ENCODE measurements around the gene NRP1.
"Not testable (repeated sequence)": the region's sequence is repeated elsewhere in the genome, so short reads cannot be mapped to it uniquely, and the experiment has no call there.

Gene NRP1

DNA sequence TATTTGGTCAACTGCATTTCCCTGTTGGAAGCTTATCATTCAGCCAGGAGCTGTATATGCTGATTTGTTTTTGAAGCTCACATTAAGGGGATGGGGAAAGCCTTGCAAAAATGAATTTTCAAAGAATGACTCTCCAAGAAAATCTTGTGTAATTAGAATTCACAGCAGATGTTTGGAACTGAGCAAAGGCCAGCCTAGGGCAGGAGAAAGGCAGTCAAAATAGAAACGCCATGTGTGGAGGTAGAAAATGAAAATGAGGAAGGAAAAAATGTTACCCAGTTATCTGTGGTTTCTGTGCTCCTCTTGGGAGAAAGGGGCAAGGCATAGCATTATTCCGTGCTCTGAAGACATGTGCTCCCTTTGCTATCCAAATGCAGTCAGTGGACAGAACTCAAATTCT lies 93.5 kb downstream of the NRP1 start:
- in situ Hi-C loops (cut with MboI; ENCODE audit: low sequenced_read_pairs) = no loop called here

DNA sequence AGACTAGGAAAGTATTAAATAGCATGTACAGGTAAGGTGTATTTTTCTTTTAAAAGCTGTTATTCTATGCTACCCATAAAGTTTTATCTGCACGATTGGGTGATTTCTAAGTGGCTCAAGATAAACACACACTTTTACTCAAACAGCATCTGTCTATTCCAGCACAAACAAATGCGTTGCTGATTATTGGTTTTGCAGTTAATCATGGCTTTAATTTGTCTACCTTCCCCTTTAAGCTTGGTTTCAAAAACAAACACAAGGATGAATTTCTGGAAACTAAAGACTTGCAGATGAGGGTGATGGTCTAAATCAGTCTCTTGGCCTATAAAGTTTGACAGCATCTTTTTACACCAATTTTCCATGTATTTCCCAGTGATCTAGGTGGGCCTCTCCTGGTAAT lies 94.2 kb downstream of the NRP1 start:
- in situ Hi-C loops (cut with MboI; ENCODE audit: low sequenced_read_pairs) = no loop called here

DNA sequence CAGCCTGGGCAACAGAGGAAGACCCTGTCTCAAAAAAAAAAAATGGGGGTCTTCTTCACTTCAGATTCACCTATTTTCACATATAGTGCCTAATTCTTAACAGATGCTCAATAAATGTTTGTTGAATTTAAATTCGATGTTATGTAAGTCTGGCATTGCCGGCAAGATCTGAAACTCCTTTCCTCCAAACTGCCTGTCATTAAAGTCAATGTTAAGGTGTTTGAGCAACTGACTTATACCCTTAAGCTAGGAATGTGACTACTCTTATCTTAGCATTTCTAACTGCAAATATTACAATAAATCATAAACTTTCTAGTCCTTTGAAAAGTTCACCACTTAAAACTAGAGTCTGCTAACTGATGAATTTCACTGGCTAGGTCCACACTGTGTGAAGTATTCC lies 95.2 kb downstream of the NRP1 start:
- in situ Hi-C loops (cut with MboI; ENCODE audit: low sequenced_read_pairs) = no loop called here

DNA sequence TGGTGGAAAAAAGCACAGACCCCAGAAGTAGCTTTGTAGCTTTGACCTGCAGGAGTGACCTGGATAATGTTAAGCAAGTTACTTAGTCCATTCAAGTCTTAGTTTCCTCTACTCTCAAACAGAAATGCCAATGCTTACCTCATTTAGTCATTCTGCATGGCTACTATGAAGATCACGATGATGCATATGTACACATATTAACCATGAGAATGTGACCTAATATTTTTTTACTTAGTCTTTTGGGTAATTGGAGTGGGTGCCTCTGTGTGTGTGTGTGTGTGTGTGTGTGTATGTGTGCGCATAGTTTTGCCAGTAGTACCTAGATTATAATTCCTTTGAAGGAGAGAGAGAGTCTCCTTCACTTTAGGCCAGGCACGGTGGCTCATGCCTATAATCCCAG lies 95.8 kb downstream of the NRP1 start:
- in situ Hi-C loops (cut with MboI; ENCODE audit: low sequenced_read_pairs) = no loop called here

DNA sequence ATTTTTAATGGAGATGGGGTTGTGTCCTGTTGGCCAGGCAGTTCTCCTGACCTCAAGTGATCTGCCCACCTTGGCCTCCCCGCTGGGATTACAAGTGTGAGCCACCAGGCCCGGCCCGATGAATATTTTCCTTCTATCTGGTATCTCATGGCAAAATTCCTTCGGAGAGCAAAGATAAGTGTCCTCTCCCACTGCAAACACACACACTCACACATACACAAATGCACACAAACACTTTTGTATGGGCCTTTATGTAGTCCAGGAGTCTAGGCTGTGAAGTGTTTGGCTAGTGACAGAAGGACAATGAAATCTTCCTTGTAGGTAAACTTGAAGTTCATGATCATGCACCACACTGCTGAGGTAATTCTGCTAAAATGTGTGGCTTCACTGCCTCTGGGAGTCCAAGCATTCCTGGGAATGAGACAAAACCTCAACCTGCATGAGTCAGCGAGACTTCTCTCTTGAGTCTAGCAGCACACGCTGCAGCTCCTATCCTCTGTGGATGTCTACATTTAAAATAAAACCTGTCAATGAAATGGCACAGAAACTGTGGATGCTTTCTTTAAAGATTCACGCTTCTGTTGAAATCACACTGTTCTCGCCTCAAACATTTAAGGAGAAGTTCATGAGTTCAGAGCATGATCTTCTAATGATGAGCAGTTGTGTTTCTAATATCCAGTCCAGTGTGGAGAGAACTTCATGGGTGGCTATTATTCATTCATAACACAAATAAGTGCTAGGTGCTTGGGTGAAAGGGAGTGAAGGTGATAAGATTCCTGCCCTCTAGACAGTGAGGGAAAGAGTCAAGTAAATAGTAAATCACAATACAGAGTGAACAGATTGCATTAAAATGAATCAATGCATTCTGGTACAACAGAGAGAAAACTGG lies 96.5 kb downstream of the NRP1 start:
- in situ Hi-C loops (cut with MboI; ENCODE audit: low sequenced_read_pairs) = no loop called here

DNA sequence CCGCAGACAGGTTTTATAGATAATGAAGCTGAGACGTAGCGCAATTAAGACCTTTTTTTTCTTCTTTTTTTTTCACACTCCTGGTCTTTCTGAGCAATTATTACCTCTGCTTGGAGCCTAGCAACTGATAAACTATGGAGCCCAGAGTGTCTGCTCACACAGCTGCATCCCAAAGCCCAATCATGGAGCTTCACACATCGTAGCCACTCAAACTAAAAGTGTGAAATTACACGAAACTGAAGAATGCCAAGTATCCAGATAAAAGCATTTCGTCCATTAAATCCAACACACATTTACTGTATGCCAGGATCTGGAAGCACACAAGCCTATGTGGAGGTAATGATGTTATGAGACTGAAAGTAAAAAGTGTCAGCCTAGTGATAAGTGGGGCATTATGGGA lies 97.6 kb downstream of the NRP1 start:
- in situ Hi-C loops (cut with MboI; ENCODE audit: low sequenced_read_pairs) = no loop called here

DNA sequence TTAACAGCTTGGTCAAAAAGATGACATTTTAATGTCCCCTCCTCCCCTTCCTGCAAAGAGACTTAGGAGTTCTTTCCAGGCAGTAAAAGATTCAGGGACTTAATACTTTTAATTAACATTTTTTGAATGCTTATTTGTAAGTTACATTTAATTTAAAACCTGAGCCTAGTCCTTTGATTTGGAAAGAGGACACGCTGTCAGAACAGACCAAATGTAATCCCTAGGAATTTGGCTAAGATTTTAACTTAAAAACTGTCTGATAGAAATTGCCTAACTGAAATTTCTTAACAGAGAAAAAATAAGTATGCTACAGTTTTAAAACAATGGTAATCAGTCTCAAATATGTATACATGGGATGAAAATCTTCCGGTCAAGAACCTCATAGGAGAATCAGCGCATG lies 98.5 kb downstream of the NRP1 start:
- in situ Hi-C loops (cut with MboI; ENCODE audit: low sequenced_read_pairs) = no loop called here

DNA sequence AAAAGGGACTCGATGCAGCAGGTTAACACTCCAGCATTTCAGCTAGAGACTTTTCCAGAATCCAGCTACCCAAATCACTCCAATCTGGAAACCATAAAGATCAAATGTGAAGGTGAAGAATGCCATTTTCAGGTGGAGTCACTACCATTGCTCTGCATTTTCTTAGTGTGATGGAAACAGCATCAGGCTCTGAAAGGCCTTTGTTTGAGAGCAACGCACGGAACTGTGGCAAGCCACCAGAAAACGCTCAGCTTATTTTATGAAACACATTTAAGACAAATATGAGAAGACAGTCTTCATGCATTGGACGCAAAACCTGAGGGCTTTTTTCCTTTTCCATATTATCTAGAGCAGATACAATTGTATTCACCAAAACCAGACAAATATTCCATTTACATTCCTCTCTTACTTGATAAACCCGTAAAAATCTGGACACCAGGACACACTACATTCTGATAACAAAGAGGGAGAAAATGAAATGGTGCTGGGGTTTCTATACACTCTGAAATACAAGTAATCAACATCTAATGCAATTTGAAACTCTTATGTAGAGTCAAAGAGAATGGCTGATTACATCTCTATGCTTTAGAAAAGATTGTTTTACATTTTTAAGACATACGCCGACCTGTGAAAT lies 99.1 kb downstream of the NRP1 start:
- in situ Hi-C loops (cut with MboI; ENCODE audit: low sequenced_read_pairs) = no loop called here

DNA sequence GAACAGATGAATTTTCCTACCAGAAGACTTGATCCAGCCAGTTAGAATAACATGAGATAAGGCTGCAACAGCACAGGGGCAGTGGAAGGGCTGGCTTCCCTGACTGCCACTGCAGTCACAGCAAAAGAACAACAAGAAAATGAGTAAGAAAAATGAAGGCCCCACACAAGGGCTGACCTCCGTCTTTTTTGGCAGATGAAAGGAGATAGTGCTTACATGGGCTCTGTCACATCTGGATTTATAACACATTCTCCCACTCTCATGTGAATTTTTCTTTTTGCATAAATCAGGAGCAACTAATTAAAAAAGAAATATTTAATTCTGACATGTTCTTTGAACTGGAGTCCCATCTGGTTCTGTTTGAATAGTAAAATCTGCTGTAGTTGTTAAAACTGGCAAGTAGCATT lies 99.6 kb downstream of the NRP1 start:
- in situ Hi-C loops (cut with MboI; ENCODE audit: low sequenced_read_pairs) = no loop called here

DNA sequence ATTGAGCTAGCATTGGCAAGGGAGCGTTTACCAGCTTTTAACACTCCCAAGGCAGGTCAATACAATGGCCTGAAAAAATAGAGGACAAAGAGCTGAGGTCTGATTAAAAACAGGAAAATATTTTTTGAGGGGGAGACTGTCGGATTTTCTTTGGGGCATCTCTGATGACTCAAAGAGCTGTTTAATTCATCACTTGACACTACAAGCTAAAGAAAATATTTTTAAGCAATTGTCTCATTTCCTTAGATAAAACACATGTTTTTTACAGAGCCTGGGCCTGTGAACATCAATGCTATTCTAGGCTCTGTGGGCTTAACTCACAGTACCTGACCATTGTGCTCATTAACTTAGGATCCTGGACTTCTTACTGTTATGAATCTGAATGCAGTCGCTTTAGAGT lies 100.8 kb downstream of the NRP1 start:
- in situ Hi-C loops (cut with MboI; ENCODE audit: low sequenced_read_pairs) = no loop called here

DNA sequence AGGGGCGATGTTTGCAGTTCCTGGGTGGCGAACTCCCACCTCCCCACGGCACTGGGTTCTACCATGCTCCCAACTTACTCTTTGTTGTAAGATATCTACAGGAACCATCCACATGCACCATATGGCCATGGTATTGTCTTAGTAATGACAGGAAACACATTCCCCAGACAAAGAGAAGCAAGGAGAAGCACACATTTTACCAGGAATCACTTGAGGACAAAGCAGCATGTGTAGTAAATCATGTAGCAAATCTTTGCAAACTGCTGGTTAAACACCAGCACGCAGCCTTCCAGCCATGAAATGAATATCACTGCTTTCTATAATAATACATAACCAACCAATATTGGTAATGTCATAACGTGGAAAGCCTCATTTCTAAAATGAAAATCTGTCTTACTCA lies 101.2 kb downstream of the NRP1 start:
- in situ Hi-C loops (cut with MboI; ENCODE audit: low sequenced_read_pairs) = no loop called here

DNA sequence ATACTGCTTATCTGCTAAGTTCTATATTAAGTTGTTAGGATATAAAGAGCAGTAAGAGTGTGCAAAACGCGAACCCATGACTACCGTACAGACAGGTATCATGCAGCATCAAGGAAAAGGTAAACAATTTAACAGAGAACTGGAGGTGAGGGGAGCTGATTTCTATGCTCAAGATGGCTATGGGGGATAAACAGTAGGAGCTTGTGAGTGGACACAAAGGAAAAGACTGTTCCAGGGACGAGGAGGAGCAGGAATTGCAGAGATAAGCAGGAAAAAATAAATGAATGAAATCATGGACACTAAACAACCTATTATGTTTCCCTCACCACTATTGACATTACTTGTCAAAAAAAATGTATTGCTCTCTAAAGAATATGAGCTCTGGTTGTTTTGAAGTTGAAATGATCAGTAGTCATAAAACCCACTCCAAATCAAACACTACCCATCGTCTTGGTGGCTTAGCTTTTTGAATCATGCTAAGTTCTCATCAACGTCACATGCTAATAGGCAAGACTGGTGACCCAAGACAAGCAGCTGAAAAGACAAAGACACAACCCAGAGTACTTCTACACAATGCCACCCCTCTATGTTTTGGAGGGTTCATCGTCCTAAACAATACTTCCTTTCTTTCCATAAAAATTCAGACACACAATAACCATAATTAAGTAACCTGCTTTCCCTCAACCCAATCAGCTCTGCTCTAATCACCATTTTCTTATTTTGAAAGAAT lies 102.7 kb downstream of the NRP1 start:
- in situ Hi-C loops (cut with MboI; ENCODE audit: low sequenced_read_pairs) = no loop called here

DNA sequence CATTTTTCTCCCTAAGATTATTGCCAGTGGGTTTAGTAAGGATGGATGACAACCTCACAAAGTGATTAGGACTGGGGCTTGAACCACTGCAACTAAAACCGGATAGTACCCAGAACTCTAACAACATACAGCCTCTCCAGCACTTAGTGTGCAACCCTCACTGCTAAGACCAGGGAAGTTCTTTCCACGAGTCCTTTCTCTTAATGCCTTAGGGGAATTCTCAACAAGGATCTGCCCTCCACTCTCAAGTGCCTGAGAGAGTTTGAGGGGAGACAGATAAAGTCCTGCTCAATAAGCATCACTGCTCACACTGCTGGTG lies 104.6 kb downstream of the NRP1 start:
- in situ Hi-C loops (cut with MboI; ENCODE audit: low sequenced_read_pairs) = no loop called here

DNA sequence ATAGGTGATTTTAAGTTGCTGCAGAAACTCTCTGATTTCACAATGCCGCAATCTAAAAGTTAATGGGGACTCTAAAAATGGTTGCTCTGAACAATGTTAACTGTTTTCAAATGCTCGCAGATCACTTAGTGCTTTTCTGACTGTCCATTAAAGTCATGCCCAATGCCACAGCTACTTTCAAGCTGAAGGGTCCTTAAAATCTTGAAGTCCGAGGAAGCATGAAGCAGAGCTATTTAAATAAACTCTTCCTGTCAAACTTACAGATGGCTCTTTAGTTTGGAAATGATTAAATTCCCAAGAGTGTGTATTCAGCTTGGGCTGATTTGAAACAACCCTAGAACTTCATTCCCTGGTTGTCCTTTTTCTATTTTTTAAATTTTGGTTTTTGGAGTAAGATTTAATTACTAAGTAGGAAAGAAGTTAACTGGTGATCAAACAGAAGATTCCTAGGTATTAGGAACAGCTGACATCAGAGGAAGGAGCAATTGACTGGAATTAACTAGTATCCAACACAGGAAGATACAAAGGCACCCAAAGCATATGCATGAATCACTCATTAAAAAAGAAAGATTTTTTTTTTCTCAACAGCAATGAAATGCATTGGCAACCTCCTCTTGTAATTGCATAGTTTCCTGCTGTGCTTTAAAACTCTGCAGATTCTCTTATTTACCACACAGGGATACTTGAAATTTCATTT lies 105.1 kb downstream of the NRP1 start:
- in situ Hi-C loops (cut with MboI; ENCODE audit: low sequenced_read_pairs) = no loop called here

DNA sequence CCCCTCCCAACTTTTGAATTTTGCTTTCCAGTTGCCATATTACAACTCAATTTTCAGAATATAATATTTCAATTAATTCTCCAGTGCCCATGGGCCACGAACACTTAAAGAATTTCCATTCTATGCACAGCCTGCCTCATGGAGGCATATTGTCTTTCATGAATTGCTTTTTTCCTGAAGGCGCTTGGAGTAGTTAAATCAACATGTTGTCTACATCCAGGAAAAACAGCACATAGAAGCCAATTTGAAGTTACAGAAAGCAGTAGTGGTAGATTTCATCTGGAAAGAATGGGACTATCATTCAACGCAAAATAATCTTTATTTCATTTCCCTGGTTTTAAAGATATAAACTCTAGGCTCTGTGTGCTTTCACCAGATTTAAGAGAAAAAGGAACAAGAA lies 106.0 kb downstream of the NRP1 start:
- in situ Hi-C loops (cut with MboI; ENCODE audit: low sequenced_read_pairs) = no loop called here

DNA sequence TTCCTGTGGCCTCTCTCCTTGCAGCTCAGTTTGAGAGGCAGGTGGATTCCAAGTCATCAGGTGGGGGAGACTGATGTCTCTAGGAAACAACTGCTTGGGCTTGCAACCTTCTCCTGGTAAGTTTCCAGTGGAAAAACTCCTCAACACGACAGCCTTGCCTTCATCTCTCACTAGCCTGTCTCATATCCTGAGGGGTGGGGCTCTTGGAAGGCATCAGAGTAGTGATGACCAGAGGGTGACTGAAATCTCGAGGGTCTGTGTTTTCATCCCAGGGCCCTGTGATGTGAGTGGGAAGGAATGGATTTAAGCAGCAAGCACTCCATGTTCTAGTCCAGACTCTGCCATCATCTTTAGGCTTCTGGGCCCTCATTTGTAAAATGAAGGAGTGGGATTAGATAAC lies 107.0 kb downstream of the NRP1 start:
- in situ Hi-C loops (cut with MboI; ENCODE audit: low sequenced_read_pairs) = no loop called here

DNA sequence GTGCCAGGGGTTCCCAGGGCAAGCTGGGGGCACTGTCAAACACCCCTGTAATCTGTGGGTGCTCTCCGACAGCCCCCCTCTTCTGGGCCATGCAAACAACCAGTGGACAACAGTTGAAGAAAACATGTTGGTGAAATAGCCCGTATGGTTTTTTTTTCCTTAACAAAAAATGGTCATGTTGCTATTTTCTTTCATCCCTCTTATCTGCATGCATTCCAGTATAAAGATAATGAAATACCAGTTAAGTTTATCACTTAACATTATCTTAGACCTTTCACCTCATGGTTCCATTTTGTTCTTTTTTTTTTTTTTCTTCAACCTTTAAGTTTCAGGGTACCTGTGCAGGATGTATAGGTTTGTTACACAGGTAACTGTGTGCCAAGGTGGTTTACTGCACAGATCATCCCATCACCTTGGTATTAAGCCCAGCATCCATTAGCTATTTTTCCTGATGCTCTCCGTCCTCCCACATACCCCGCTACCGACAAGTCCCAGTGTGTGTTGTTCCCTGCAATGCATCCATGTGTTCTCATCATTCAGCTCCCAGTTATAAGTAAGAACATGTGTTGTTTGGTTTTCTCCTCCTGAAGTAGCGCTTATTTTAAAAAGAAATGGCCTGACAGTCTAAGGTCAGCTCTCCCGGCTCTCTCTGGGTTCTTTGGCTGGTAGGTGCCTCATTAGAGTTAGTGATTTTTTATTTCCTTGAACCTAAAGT lies 110.1 kb downstream of the NRP1 start:
- in situ Hi-C loops (cut with MboI; ENCODE audit: low sequenced_read_pairs) = no loop called here

DNA sequence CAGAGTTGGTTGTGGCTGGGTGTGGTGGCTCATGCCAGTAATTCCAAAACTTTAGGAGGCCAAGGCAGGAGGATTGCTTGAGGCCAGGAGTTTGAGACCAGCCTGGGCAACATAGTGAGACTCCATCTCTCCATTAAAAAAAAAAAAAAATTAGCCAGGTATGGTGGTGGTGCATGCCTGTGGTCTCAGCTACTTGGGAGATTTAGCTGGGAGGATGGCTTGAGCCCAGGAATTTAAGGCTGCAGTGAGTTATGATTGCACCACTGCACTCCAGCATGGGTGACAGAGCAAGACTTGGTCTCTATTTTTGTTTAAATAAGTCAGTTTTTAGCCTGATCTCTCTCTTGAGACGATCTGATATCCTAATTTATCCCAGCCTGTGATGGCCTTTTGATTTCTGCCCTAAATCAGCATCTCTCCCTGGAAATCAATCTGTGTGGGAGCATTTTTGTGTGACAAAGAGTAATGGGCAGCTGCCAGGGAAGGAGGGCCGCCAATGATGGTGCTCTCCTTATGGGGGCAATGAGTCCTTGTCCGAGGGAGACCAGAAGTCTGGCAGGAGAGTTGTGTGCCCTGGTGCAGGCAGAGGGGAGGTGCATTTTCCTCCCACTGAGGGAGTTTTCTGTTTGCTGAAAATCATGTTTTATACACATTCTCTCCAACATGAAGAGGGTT lies 111.0 kb downstream of the NRP1 start:
- in situ Hi-C loops (cut with MboI; ENCODE audit: low sequenced_read_pairs) = no loop called here

DNA sequence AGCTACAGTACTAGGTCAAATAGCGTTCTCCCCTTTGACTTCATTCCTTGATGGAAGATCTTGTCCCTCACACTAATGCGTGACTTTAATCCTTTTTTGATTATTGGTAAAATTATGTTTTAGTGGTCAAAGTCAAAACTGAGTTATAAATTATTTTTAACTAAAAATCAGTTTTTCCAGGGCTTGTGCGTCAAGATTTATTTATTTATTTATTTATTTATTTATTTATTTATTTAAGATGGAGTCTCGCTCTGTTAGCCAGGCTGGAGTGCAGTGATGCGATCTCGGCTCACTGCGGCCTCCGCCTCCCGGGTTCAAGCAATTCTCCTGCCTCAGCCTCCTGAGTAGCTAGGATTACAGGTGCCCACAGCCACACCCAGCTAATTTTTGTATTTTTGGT lies 112.2 kb downstream of the NRP1 start:
- in situ Hi-C loops (cut with MboI; ENCODE audit: low sequenced_read_pairs) = not testable (repeated sequence)

DNA sequence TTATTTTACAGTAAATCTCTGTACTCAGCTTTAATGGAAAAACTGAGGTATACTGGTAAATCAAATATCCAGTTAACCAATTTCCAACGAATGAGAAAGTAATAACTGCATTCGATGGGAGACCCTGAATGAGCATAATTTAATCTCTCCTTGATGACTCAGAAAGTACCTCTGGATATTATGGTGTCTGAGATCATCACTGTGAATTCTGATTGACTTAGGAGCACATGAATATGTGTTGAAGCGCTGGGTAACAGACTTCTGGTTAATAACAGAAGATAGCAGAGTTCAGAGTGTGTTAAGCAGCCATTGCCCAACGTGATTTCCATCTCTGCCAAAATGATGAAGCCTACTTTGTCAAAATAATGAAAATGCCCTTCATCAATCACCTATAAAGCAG lies 116.6 kb downstream of the NRP1 start:
- in situ Hi-C loops (cut with MboI; ENCODE audit: low sequenced_read_pairs) = no loop called here

Data from HL-60/S4 treated with phorbol 12-myristate 13-acetate at 8.2 ng/mL for 4 days and 3 days (cell line).